ENCODE data around the gene HLA-DOA.

GRCh38 chr6:33030245-33030644, 20.9 kb upstream of the HLA-DOA start:
- TF ChIP-seq, protein P1, sequence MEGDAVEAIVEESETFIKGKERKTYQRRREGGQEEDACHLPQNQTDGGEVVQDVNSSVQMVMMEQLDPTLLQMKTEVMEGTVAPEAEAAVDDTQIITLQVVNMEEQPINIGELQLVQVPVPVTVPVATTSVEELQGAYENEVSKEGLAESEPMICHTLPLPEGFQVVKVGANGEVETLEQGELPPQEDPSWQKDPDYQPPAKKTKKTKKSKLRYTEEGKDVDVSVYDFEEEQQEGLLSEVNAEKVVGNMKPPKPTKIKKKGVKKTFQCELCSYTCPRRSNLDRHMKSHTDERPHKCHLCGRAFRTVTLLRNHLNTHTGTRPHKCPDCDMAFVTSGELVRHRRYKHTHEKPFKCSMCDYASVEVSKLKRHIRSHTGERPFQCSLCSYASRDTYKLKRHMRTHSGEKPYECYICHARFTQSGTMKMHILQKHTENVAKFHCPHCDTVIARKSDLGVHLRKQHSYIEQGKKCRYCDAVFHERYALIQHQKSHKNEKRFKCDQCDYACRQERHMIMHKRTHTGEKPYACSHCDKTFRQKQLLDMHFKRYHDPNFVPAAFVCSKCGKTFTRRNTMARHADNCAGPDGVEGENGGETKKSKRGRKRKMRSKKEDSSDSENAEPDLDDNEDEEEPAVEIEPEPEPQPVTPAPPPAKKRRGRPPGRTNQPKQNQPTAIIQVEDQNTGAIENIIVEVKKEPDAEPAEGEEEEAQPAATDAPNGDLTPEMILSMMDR (IDR thresholded peaks at IDR 0.05), result no peak
- no peak for TF ChIP-seq POLR2A (IDR thresholded peaks at IDR 0.05)

Measured in right lobe of liver (tissue), 4 donors.